Measurements from ENCODE around the gene CDH15. TPM values are rescaled to one million over a fixed set of nuclear protein-coding genes. Genes with fewer than 3 reads are reported as not detected.

Gene CDH15
- total and polyA plus RNA-seq, 4 donors, result 0.09 to 2.1 (median 1.3) TPM

- H3K4me3 ChIP-seq, result no peak overlapping the region
- DNase-seq, result no peak
- WGBS, 2 donors, result 97 to 98% methylated on average over 22 of the region's 22 CpGs
- no peak for TF ChIP-seq CTCF (IDR thresholded peaks at IDR 0.05; ENCODE audit: control extremely low read depth, extremely low read depth)
- H3K4me1 ChIP-seq (ENCODE audit: control insufficient read depth in 5 of 5, insufficient read depth in 5 of 5, low read length in 5 of 5), result no peaks in the 10 kb centered on the region
- no peaks in the 10 kb centered on the region for H3K27me3 ChIP-seq (ENCODE audit: control insufficient read depth in 3 of 3, insufficient read depth in 3 of 3, low read length in 2 of 3)
- H3K9ac ChIP-seq (ENCODE audit: insufficient read depth in 1 of 2, low read length in 2 of 2), result no peak overlapping the region
- peaks cover 0 to 29% (median 8%) of the 10 kb centered on the region in 4 donors for H3K36me3 ChIP-seq (ENCODE audit: control insufficient read depth in 4 of 4, insufficient read depth in 4 of 4, low read length in 4 of 4)
- ATAC-seq (ENCODE audit: insufficient read depth, low FRiP score), result no peak
- H3K9me3 ChIP-seq (ENCODE audit: control insufficient read depth in 4 of 4, insufficient read depth in 3 of 4, low read length in 3 of 4), result peaks cover 0 to 1% (median 0%) of the 10 kb centered on the region in 4 donors
- H3K27ac ChIP-seq (ENCODE audit: low read depth in 1 of 2, low read length in 1 of 2), result no peak overlapping the region
These were observed 39.1 kb upstream of the CDH15 start for GRCh38 chr16:89132194-89133005.

GRCh38 chr16:89133457-89134127 is 38.0 kb upstream of the CDH15 start:
- Histone ChIP-seq H3K36me3 (ENCODE audit: control insufficient read depth in 4 of 4, insufficient read depth in 4 of 4, low read length in 4 of 4) (peaks cover 0 to 32% (median 8%) of the 10 kb centered on the region in 4 donors), H3K9ac (ENCODE audit: insufficient read depth in 1 of 2, low read length in 2 of 2) (no peak overlapping the region), H3K4me1 (ENCODE audit: control insufficient read depth in 5 of 5, insufficient read depth in 5 of 5, low read length in 5 of 5) (no peaks in the 10 kb centered on the region), H3K27me3 (ENCODE audit: control insufficient read depth in 3 of 3, insufficient read depth in 3 of 3, low read length in 2 of 3) (no peaks in the 10 kb centered on the region), H3K9me3 (ENCODE audit: control insufficient read depth in 4 of 4, insufficient read depth in 3 of 4, low read length in 3 of 4) (peaks cover 0 to 1% (median 0%) of the 10 kb centered on the region in 4 donors), H3K27ac (ENCODE audit: low read depth in 1 of 2, low read length in 1 of 2) (no peak overlapping the region), H3K4me3 (no peak overlapping the region)
- WGBS, 2 donors, result 92 to 95% methylated on average over 25 of the region's 25 CpGs
- no peak for DNase-seq
- TF ChIP-seq CTCF (IDR thresholded peaks at IDR 0.05; ENCODE audit: control extremely low read depth, extremely low read depth), result no peak
- no peak for ATAC-seq (ENCODE audit: insufficient read depth, low FRiP score)

GRCh38 chr16:89134269-89134668 is 37.3 kb upstream of the CDH15 start:
- no peak for TF ChIP-seq CTCF (IDR thresholded peaks at IDR 0.05; ENCODE audit: control extremely low read depth, extremely low read depth)
- ATAC-seq (ENCODE audit: insufficient read depth, low FRiP score) (no peak), DNase-seq (no peak)
- no peak overlapping the region for H3K9ac ChIP-seq (ENCODE audit: insufficient read depth in 1 of 2, low read length in 2 of 2)
- WGBS, 2 donors, result 96% methylated on average over 20 of the region's 20 CpGs
- no peak overlapping the region for H3K27ac ChIP-seq (ENCODE audit: low read depth in 1 of 2, low read length in 1 of 2)
- H3K9me3 ChIP-seq (ENCODE audit: control insufficient read depth in 4 of 4, insufficient read depth in 3 of 4, low read length in 3 of 4), result no peaks in the 10 kb centered on the region
- no peaks in the 10 kb centered on the region for H3K27me3 ChIP-seq (ENCODE audit: control insufficient read depth in 3 of 3, insufficient read depth in 3 of 3, low read length in 2 of 3)
- peaks cover 0 to 32% (median 8%) of the 10 kb centered on the region in 4 donors for H3K36me3 ChIP-seq (ENCODE audit: control insufficient read depth in 4 of 4, insufficient read depth in 4 of 4, low read length in 4 of 4)
- no peak overlapping the region for H3K4me3 ChIP-seq
- no peaks in the 10 kb centered on the region for H3K4me1 ChIP-seq (ENCODE audit: control insufficient read depth in 5 of 5, insufficient read depth in 5 of 5, low read length in 5 of 5)
